ENCODE measurements around the gene SPDYC.

Gene SPDYC

DNA sequence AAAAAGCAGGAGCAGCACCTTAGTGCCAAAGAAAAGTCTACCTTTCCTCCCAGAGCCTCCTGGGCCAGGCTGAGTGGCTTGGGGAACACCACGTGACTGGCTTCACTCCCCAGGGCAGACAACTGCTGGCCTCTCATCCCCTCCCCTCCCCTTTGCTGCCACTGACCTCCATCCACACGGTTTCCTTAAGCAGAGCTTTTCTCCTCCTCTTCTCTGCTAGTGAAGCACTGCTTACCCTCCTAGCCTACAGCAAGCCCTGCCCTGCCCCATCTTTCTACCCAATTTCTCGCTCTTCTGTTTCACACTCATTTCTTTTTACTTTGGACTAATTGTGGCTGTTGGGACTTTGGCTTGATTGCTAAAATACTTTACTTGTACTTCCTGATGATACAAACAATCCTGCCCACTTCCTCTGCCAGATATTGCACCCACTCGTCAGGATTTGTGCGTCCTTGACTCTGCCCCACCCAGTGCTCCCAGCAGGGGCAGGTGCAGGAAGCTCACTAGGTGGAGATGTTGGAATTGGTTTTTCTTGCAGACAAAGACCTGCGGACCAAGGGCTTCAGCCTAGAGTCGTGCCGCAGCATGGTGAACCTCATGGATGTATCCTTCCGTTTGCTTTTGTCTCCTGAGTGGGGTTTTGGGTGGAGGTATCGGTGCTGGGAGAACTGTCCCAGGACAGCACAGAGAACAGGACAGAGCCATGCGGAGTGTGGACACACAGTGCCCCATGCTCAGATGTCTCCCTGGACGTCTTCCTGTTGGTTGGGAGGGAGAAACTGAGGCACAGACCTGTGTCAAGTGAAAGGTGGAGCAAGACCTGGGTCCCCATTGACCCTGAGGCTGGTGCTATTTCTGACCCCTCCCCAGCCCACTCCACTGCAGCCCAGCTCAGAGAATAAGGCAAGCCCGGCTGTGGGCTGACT is 39.0 kb downstream of the SPDYC start:
- no peak for FAIRE-seq

DNA sequence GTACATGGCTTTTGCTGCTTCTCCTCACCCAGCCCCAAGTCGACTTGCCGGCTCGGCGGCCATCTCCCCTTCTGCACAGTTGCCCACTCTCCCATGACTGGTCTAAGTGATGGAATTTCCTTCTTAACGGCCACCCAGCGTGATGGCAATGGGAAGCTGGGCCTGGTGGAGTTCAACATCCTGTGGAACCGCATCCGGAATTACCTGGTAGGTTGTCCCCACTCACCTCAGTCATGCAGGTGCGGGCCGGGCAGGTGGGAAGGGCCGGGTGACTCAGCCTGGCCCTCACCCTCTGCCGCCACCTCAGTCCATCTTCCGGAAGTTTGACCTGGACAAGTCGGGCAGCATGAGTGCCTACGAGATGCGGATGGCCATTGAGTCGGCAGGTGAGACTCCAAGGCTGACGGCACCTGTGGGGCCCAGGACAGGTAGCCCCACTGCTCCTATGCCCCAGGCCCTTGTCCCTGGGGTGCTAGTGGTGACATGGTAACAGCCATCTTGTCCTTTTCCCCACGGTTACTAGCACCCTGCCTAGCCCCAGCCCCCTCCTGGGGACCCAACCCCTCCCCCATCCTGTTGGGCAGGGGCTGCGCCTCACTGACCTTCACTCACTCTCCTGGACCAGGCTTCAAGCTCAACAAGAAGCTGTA is 39.8 kb downstream of the SPDYC start:
- no peak for FAIRE-seq

DNA sequence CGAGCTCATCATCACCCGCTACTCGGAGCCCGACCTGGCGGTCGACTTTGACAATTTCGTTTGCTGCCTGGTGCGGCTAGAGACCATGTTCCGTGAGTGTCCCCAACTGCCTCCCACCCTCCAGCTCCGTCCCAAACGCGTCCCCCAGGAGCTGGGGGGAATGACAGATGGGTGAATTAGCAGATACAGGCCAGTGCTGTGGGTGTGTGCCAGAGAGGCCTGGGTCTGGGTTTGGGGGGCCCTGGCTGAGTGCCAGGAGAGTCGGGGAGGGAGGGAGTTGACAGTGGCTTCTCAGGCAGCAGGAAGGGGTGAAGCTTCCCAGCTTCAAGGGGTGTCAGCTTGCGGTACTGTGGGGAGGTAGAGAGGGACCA is 40.3 kb downstream of the SPDYC start:
- no peak for FAIRE-seq

DNA sequence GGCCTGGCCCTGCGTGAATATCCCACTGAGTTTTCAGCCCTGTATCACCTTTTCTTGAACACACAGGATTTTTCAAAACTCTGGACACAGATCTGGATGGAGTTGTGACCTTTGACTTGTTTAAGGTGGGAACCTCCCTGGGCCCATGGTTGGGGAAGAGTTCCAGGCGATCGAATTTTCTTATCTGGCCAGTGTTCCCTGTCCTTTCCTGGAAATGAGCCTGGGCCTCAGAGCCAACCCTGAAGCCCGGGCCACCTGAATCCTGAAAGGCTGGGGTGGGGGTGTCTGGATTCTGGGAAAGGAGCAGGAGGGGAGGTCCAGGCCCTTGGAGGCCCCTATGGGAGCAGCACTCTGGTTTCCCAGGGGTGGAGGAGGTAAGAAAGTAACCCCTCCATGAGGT is 40.7 kb downstream of the SPDYC start:
- FAIRE-seq = no peak

DNA sequence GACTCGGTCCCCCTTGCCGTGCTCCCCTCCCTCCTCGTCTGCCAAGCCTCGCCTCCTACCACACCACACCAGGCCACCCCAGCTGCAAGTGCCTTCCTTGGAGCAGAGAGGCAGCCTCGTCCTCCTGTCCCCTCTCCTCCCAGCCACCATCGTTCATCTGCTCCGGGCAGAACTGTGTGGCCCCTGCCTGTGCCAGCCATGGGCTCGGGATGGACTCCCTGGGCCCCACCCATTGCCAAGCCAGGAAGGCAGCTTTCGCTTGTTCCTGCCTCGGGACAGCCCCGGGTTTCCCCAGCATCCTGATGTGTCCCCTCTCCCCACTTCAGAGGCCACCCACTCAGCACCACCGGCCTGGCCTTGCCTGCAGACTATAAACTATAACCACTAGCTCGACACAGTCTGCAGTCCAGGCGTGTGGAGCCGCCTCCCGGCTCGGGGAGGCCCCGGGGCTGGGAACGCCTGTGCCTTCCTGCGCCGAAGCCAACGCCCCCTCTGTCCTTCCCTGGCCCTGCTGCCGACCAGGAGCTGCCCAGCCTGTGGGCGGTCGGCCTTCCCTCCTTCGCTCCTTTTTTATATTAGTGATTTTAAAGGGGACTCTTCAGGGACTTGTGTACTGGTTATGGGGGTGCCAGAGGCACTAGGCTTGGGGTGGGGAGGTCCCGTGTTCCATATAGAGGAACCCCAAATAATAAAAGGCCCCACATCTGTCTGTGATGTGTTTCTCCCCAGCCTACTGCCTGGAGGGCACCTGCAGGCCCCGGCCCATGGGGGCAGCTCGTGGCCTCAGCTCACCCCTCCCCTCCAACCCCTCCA is 41.5 kb downstream of the SPDYC start:
- FAIRE-seq = no peak

DNA sequence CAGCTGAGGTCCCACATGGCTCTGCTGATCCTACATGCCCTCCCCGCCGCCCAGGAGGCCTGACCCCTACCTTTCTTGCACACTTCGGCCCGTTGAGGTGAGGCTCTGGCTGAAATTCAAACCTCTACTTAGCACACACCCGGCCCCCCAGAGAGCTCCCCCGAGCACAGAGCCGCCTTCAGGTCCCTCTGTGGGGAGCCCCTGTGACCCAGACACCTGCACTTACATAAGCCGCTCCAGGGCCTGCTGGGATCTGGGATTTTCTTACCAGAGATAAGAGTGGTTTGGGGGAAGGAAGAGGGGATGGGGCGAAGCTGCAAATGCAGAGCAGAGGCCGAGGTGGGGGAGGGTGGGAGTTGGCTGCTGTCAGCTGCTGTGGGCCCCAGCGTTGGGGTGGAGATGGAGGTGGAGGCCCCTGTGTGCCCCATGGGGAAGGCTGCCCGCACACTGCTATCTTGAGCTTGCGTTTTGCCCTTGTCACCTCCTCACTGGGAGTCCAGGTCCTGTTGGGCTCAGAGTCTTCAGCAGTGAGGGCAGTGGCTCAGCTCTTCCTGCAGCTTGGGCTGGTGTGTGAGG is 42.3 kb downstream of the SPDYC start:
- no peak for FAIRE-seq

DNA sequence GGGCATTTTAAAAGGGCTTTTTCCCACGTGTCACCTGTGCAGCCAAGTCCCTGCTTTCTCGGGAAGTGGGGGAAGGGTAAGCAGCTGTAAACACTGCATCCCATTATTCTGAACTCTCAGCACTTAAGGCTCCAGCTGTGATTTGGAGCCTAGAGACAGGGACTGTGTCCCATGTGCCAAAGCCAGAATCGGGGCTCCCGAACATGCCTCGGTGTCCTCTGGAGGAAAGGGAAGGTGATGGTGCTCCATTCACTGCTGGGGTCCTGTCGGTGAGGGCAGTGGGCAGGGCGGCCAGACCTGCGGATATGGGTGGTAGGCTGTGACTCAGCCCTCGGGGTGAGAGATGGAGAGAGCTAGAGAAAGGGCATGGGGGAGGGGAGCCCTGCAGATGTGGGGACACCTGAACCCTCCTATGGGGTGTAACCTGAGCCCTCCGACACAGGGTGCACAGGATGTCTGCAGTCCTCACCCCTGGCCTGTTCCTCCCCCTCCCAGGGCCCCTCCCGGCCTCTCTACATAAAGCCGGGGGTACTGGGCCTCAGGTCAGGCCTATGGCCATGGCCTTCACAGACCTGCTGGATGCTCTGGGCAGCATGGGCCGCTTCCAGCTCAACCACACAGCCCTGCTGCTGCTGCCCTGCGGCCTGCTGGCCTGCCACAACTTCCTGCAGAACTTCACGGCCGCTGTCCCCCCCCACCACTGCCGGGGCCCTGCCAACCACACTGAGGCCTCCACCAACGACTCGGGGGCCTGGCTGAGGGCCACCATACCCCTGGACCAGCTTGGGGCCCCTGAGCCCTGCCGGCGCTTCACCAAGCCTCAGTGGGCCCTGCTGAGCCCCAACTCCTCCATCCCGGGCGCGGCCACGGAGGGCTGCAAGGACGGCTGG is 43.5 kb downstream of the SPDYC start:
- FAIRE-seq = no peak

DNA sequence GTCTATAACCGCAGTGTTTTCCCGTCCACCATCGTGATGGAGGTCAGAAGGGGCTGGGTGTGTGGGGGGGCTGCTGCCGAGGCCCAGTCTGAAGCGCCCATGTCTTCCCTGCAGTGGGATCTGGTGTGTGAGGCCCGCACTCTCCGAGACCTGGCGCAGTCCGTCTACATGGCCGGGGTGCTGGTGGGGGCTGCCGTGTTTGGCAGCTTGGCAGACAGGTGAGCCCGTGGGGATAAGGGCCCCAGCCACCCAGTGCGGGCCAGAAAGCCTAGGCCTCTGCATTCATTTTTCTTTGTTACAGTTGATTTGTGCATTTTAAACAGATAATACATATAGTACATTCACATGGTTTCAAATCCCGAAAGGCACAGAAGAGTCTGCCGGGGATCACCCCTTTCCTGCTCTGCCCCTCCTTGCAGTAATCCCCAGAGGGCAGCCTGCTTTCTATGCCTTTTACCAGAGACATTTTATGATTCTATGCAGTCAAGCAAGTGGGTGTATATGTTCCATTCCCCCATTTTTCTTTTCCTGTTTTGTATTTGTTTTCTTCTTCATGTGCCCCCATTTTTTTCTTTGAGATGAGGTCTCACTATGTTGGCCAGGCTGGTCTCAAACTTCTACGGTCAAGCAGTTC is 44.3 kb downstream of the SPDYC start:
- no peak for FAIRE-seq

DNA sequence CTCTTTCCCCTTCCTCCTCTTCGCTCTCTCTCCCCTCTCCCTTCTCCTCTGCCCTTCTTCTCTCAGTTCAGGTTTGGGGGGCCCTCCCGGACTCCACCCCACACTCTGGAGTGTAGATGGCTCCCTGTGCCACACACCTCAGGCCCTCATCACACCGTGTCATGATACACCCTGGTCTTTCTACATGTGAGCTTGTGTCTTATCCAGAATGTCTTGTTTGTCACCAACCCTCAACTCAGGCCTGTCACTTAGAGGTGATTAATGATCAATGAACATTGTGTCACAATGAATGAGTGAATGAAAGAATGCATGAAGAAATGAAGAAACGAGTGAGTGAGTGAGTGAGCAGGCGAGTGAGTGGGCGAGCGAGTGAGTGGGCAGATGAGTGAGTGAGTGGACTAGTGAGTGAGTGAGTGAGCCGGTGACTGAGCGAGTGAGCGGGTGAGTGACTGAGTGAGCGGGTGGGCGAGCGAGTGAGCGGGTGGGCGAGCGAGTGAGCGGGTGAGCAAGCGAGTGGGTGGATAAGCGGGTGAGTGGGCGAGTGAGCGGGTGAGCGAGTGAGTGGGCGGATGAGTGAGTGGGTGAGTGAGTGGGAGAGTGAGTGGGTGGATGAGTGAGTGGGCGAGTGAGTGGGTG is 45.5 kb downstream of the SPDYC start:
- FAIRE-seq = no peak

DNA sequence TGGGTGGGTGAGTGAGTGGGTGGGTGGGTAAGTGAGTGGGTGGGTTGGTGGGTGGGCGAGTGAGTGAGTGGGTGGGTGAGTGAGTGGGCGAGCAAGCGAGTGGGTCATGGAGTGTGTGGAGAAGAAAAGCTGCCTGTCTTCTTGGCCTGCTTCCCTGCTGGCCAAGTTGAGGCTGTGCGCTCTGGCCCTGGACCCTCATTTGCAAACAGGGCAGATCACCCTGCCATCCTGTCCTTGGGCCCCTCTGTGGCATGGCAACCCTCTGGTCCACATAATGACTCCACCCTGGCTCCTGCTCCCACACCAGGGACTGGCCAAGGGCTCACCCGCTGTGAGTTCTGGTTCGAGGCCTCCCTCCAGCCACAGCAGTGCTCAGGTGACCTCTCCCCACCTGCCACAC is 46.8 kb downstream of the SPDYC start:
- FAIRE-seq = no peak

DNA sequence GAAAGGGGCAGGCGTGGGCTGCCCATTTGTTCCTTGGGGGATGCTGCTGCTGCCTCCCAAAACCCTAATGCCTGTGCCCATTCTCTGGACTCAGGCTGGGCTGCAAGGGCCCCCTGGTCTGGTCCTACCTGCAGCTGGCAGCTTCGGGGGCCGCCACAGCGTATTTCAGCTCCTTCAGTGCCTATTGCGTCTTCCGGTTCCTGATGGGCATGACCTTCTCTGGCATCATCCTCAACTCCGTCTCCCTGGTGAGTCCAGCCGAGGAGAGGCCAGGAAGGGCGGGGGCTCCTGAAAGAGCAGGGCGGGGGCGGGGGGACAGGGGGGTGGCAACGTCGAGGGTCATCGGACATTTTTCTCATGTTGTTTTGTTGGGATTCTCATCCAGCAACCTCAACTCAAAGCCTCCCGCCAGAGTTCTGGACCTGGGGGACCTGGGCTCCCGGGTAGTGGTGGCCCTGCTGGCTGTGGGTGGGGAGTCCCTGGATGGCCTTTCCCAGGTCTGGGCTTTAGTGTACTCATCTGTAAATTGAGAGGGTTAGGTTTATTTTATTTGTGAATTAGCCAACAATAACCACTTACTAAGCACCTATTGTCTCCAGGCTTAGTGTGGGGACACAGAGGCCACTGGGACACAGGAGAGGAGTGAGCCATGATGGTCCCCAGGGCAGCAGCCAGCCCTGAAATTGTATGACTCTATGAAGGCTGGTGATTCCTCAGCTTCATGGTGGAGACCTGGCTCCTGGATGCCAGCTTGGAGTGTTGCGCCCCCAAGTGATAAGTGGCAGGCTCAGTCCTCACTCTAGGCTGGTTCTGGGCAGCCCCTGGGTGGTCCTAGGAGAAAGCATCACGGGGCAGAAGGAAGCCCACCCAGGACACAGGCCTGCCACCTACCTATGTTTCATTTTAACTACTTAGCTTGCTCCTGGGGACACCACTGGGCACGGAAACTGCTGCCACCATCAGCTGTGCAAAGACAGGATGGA is 47.7 kb downstream of the SPDYC start:
- no peak for FAIRE-seq

DNA sequence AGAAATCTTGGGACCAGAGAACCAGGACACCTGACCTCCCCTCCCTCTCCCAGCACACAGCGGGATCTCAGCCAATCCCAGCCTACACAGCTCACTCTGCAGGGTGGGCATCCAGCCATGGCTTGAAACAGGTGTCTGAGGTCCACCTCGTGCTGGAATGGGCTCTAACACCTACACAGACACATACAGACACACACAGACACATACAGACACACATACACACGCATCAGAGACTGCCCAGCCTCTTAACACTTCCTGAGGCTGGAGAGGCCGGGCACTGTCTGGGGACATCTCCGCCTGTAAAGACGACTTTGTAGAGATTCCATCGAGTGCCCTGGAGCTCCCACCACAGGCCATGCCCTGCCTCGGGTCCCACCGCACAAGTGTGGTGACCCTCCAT is 48.4 kb downstream of the SPDYC start:
- no peak for FAIRE-seq

DNA sequence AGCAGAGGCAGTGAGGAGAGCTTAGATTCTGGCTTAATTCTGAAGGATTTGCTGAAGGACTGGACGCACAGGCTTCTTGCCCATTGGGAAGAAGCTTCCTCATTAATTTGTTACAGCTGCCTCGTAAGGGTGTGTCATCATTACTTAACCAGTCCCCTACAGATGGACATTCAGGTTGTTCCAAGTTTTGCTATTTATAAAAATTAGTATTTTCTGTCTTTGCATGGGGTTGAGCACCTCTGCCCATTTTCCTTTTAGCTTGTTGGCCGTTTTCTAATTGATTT is 49.8 kb downstream of the SPDYC start:
- FAIRE-seq = no peak

DNA sequence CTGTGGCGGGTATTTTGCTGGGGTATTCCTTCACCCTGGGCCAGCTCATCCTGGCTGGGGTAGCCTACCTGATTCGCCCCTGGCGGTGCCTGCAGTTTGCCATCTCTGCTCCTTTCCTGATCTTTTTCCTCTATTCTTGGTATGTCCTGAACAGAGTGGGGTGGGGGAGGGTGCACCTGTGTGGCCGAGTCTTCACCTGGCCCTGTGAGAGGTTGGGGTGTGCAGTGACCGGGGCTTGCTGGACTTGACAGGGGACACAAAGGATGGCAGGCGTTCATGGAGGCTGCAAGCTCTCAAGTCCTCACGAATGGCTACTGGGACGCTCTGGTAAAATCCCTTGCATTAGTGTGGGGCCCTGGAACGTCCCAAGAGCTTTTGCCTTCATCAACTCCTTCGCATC is 51.0 kb downstream of the SPDYC start:
- FAIRE-seq = no peak
